HUES48 (cell line): ENCODE measurements around the gene RASA1.
"Not testable (repeated sequence)": the region's sequence is repeated elsewhere in the genome, so short reads cannot be mapped to it uniquely, and the experiment has no call there.

Source experiments
- H3K27ac ChIP-seq: one replicate; pipeline ENCODE4 v1.7.0; 2013; ENCODE audit warnings: low read depth, low read length, inconsistent platforms
- H3K27me3 ChIP-seq: 2 replicates; pipeline ENCODE4 v1.6.1; 2013; ENCODE audit warnings: mild to moderate bottlenecking, low read length; ENCODE audit not compliant: control insufficient read depth, insufficient read depth
- H3K36me3 ChIP-seq: 2 replicates; pipeline ENCODE4 v1.6.1; 2013; ENCODE audit warnings: low read length; ENCODE audit not compliant: control insufficient read depth, insufficient read depth
- H3K4me1 ChIP-seq: 2 replicates; pipeline ENCODE4 v1.6.1; 2013; ENCODE audit warnings: mild to moderate bottlenecking, low read length; ENCODE audit not compliant: control insufficient read depth, insufficient read depth
- H3K4me3 ChIP-seq: 2 replicates; pipeline ENCODE4 v1.5.1; 2013; ENCODE audit warnings: mild to moderate bottlenecking, low read depth, low read length
- H3K9ac ChIP-seq: 2 replicates; pipeline ENCODE4 v1.6.1; 2013; ENCODE audit warnings: mild to moderate bottlenecking, low read depth, low read length, moderate library complexity
- H3K9me3 ChIP-seq: 2 replicates; pipeline ENCODE4 v1.6.1; 2013; ENCODE audit warnings: low read length; ENCODE audit not compliant: control insufficient read depth, insufficient read depth

Gene RASA1

DNA sequence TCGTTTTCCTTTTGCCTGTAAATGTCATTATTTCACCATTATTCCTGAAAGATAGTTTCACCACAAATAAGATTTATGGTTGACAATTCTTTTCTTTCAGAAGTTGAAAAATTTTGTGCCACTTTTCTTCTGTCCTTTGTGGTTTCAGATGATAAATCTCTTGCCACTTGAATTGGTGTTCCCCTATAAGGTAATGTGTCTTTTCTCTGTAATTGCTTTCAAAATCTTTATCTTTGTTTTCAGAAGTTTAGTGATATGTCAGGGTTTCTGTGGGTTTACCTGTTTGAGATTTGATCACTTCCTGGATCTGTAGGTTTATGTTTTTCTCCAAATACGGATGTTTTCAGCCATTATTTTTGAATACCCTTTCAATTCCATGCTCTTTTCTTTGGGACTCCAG is 14.6 kb downstream of the RASA1 start:
- Histone ChIP-seq H3K36me3 (peaks cover under 1% of the 10 kb centered on the region), H3K9me3 (no peaks in the 10 kb centered on the region), H3K4me1 (no peaks in the 10 kb centered on the region), H3K27me3 (no peaks in the 10 kb centered on the region), H3K4me3 (no peak overlapping the region), H3K27ac (no peak overlapping the region), H3K9ac (no peak overlapping the region)

DNA sequence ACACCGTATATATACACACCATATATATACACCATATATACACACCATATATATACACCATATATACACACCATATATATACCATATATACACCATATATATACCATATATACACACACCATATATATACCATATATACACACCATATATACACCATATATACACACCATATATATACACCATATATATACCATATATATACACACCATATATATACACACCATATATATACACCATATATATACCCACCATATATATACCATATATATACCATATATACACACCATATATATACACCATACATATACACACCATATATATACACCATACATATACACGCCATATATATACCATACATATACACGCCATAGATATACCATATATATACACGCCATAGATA is 19.6 kb downstream of the RASA1 start:
- not testable (repeated sequence) for H3K4me3 ChIP-seq, H3K9ac ChIP-seq, H3K36me3 ChIP-seq, H3K27me3 ChIP-seq, H3K4me1 ChIP-seq, H3K9me3 ChIP-seq, H3K27ac ChIP-seq

DNA sequence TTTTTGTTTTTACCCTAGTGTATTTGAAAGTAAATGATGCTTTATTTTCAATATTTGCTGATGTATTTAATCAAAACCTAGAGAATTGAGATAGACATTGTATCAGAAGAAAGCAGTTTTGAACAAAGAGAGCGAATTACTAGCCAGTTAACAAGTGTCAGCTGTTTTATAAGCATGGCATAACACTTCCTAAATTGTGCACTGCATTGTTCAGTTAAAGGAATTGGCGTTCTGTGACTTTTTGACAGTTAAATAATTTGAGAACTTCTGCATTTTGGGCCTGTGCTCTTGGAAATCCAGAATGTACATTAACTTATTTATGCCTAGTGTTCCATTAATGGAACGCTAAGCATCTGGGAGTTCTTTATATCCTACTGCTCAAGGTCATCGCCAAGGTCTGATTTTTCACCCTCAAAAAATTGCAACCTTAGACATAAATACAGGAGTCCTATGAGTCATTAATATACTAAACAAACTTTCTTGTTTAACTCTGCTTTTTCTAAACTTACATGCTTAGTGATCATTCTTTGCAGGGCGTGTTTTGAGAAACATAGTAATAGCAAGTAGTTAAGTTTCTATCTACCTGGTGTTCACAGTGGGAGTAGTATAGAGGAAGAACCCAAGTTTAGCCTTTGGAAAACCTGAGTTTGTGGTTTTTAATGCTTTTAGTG is 31.1 kb downstream of the RASA1 start:
- peaks cover under 1% of the 10 kb centered on the region; the same call in 1 of the 2 replicates for H3K36me3 ChIP-seq
- no peak overlapping the region for H3K4me3 ChIP-seq
- H3K27me3 ChIP-seq: no peaks in the 10 kb centered on the region
- H3K4me1 ChIP-seq: peaks cover 6% of the 10 kb centered on the region; the same call in 1 of the 2 replicates
- no peak overlapping the region for H3K9ac ChIP-seq
- H3K27ac ChIP-seq: no peak overlapping the region
- H3K9me3 ChIP-seq: no peaks in the 10 kb centered on the region

DNA sequence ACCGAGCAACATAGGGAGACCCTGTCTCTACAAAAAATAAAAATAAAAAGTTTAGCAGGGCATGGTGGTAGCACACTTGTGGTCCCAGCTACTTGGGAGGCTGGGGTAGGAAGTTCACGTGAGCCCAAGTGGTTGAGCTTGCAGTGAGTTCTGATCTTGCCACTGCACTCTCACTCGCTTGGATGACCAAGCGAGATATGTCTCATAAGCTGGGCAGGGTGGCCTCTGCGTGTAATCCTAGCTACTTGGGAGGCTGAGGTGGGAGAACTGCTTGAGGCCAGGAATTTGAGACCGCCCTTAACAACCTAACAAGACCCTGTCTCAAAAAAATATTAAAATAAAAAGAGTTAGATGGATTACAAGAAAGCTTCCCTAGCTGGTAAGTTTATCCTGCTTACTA is 32.5 kb downstream of the RASA1 start:
- Histone ChIP-seq H3K27me3 (no peaks in the 10 kb centered on the region), H3K36me3 (peaks cover 8% of the 10 kb centered on the region), H3K4me3 (no peak overlapping the region), H3K4me1 (peaks cover 6% of the 10 kb centered on the region; the same call in 1 of the 2 replicates), H3K9me3 (no peaks in the 10 kb centered on the region), H3K9ac (no peak overlapping the region), H3K27ac (no peak overlapping the region)

DNA sequence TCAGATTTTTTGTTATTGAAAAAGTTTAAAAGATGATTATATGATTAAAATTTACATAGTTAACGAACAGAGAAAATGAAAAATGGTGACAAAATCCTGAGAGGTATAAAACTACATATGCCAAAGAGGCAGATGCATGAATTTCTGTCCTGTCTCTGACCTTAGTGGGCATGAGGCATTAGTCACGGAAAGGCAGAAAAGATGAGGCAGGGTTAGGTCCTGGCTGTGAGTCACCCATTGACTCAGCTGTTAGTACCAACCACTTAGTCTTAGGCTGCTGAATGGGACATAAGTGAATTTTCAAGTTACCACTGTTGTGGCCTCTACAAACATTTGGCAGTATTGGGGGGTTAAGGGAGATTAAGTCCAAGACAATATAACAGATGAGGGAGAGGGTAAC is 33.1 kb downstream of the RASA1 start:
- Histone ChIP-seq H3K27me3 (no peaks in the 10 kb centered on the region), H3K4me1 (peaks cover 6% of the 10 kb centered on the region; the same call in 1 of the 2 replicates), H3K9ac (no peak overlapping the region), H3K27ac (no peak overlapping the region), H3K9me3 (no peaks in the 10 kb centered on the region; the same call in 1 of the 2 replicates), H3K36me3 (peaks cover 14% of the 10 kb centered on the region), H3K4me3 (no peak overlapping the region)

DNA sequence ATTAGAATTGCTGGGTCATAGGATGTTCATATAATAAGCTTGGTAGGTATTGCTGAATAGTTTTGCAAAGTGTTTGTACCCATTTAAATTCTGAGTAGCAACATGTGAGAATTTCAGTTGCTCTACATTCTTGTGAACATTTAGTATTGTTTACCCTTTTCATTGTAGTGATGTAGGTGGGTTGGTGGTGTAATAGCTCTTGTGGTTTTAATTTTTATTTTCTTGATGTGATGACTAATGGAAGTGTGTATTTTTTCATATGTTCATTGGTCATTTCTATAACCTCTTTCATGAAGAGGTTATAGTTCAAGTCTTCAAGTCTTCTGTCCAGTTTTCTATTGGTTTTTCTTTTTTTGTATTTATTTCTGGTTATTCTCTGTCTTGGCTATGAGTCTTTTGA is 34.4 kb downstream of the RASA1 start:
- H3K4me3 ChIP-seq: no peak overlapping the region
- H3K9me3 ChIP-seq: no peaks in the 10 kb centered on the region; the same call in 1 of the 2 replicates
- H3K4me1 ChIP-seq: peaks cover 6% of the 10 kb centered on the region; the same call in 1 of the 2 replicates
- no peak overlapping the region for H3K9ac ChIP-seq
- H3K27me3 ChIP-seq: no peaks in the 10 kb centered on the region
- no peak overlapping the region for H3K27ac ChIP-seq
- peaks cover 19% of the 10 kb centered on the region for H3K36me3 ChIP-seq

DNA sequence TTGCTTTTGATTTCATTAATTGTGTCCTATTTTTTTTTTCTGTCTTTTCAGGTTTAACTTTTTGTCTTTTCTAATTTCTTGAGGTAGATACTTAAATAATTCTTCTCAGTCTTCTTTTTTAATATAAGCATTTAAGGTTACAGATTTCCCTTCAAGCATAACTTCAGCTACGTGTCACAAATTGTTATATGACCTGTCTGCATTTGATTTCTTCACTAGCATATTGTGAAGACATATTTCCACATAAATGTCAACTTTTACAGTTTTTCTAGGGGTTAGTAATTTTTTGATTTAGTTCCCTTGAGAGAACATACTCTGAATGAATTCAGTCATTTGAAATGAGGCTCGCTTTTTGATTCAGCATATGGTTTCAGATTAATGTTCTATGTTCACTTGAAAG is 35.6 kb downstream of the RASA1 start:
- no peak overlapping the region for H3K9ac ChIP-seq
- peaks cover 9% of the 10 kb centered on the region for H3K4me1 ChIP-seq
- H3K4me3 ChIP-seq: no peak overlapping the region
- H3K27ac ChIP-seq: no peak overlapping the region
- no peaks in the 10 kb centered on the region for H3K27me3 ChIP-seq
- H3K36me3 ChIP-seq: peaks cover 19% of the 10 kb centered on the region
- H3K9me3 ChIP-seq: no peaks in the 10 kb centered on the region; the same call in 1 of the 2 replicates

DNA sequence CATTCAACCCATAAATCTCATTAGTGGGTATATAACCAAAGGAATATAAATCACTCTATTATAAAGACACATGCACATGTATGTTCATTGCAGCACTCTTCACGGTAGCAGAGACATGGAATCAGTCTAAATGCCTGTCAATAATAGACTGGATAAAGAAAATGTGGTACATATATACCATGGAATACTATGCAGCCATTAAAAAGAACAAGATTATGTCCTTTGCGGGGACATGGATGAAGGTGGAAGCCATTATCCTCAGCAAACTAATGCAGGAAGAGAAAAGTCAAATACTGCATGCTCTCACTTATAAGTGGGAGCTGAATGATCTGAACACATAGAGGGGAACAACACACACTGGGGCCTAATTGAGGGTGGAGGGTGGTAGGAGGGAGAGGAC is 38.4 kb downstream of the RASA1 start:
- not testable (repeated sequence) for H3K27me3 ChIP-seq, H3K27ac ChIP-seq, H3K9ac ChIP-seq, H3K9me3 ChIP-seq, H3K4me3 ChIP-seq
- H3K36me3 ChIP-seq: peaks cover 19% of the 10 kb centered on the region
- peaks cover 14% of the 10 kb centered on the region for H3K4me1 ChIP-seq

DNA sequence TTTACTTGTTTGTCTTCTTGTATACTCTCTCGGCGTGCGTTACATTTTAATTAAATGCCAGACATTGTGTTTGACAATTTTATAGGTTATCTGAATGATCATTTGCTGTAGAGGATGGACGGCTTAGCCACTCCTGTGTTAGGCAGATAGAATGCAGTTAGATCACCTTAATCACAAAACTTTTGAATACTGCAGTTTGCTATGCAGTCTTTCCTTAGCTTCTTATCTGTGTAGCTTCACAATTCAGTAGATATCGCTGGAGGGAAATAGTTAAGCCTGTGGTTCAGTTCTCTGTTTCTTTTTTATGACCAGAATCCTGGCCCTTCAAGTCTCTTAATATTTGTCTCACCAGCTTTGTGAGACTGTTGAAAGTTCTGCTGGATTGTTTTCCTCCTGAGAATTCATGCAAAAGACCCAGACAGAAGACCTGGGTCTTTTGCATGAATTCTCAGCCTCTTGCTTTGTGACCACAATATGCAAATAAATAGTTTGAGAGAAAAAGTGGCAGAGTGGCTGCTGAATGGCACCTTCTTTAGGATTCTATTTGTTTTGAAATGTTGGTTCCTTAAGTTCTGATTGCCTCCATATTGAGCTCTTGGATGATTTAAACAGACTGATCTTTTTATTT is 40.2 kb downstream of the RASA1 start:
- Histone ChIP-seq H3K4me3 (peak overlapping the region; percentile 10; the same call in 1 of the 2 replicates), H3K36me3 (peaks cover 19% of the 10 kb centered on the region), H3K9ac (no peak overlapping the region), H3K27ac (peak overlapping the region; percentile 17), H3K27me3 (no peaks in the 10 kb centered on the region), H3K9me3 (no peaks in the 10 kb centered on the region; the same call in 1 of the 2 replicates), H3K4me1 (peaks cover 14% of the 10 kb centered on the region)

DNA sequence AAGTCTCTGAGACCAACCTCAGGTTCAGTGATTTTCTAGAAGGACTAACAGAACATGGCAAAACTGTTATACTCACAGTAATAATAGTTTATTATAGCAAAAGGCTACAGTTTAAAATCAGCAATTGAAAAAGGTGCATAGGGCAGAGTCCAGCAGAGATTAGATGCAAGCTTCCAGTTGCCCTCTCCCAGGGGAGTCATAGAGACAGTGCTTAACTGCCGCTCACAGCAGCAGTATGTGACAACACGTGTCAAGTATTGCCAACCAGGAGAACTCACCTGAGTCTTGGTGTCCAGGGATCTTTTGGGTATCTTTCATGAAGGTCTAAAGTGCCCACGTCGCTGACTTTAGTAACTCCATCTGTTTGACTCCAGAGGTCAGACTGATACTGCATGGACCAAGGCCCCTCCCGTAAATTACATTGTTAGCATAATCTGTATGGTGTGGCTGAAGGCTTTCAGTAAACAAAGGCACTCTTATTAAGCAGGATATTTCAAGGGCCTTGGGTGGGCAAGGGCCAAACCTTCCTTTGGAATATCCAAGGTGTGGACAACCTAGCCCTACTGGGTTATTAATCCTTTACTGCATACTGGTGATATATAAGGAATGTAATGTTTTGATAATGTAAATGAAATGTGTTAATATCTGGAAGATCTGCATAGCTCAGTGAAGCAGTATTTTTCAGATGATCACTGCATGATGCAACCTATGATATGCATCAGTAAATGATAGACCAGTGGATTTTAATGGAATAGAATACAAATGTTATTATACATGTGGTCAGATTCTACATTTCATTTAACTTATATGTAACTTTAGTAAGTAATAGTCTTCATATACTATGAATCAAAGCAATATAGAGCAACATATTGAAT is 44.0 kb downstream of the RASA1 start:
- H3K4me1 ChIP-seq: peaks cover 14% of the 10 kb centered on the region
- H3K27ac ChIP-seq: no peak overlapping the region
- no peak overlapping the region for H3K9ac ChIP-seq

More for the DNA sequence above, 44.0 kb downstream of the RASA1 start:
- Histone ChIP-seq H3K9me3 (no peaks in the 10 kb centered on the region), H3K27me3 (no peaks in the 10 kb centered on the region), H3K4me3 (no peak overlapping the region), H3K36me3 (no peaks in the 10 kb centered on the region)
